Activated CD4-positive, CD25-positive, alpha-beta regulatory T cell treated with anti-CD3 and anti-CD28 coated beads, Interleukin-2, amount 50 U/mL, for 16 hours (primary cell): ENCODE measurements around the gene ETV1.

Source experiments
- DNase-seq: peaks from one replicate; pipeline ENCODE4 v3.0.0-alpha.2; 2020; ENCODE audit warnings: low read depth, low spot score

Gene ETV1

DNA sequence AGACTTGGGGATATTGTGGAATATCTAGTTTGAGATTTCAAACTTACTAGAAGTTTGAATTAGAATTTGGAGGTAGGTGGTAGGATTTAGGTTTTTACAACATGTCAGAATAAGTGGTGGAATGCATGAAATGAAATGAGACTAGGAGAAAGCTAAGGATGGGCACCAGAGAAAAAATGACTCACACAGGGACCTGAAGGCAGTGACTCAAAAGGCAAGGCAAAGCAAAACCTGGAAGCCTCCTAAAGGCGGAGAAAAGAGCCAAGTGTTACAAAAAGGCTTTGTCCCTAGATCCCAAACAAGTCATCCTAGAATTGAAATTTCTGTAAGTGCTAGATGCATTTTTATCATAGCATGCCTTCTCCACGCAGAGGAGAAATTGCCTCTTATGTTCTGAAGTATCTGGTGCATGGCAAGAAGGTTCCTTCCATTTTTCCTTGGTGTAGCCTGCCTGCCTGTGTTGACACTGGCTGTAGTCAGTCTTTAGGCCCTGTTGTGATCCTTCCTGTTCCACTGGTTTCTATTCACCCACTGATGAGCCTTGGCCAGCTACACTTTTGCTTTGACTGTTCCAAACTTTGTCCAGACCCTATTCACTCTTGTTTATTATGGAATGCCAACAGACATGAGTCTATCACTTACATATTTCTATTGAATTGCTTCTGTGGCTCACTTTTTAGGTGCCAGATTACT, 109.3 kb downstream of the ETV1 start:
- no peak for DNase-seq

DNA sequence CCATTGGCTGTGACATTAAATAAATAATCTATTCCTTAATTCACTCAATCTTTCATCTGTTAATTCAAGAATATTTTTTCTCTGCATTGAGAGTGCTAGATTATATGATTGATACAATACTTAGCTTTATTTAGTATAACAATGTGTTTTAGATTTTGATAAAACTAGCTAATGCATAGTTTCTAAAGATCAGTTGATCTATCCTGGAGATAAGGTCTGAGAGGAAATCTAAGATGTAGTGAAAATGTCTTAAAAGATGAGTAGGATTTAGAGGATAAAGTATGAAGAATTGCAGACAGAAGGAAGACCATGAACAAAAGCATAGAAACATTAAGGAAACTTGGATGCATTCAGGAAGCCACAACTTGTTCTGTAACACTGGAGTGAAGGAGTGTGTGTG, 110.3 kb downstream of the ETV1 start:
- no peak for DNase-seq

DNA sequence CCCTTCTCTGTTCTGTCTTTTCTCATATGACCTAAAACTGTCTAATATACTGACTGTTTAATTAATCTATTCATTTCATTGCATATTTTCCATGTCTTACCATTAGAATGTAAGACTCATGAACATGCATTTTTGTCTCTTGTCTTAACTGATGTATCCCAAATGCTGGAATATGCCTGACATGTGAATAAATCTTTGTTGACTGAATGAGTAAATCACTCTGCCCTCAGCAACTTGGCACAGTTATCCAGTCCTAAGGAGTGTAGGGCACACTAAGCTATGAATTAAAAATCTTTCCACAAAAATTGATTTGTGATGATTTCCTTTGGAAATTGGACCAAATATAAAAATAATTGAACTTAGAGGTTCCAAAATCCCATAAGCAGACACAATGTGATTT, 111.3 kb downstream of the ETV1 start:
- DNase-seq, result no peak

DNA sequence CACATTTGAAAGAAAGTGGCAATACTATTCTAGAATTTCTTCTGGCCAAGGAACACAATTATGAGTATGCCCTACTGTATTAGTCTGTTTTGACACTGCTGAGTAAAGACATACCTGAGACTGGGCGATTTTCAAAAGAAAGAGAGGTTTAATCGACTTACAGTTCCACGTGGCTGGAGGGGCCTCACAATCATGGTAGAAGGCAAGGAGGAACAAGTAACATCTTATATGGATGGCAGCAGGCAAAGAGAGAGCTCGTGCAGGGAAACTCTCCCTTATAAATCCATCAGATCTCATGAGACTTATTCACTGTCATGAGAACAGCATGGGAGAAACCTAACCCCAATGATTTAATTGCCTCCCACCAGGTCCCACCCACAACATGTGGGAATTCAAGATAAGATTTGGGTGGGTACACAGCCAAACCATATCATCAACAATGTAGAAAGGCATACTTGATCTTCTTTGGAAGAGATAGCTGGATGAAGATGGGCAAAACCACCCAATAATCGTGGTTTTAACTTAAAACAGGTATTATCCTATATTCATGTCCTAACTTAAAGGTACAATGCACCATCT, 113.9 kb downstream of the ETV1 start:
- no peak for DNase-seq

DNA sequence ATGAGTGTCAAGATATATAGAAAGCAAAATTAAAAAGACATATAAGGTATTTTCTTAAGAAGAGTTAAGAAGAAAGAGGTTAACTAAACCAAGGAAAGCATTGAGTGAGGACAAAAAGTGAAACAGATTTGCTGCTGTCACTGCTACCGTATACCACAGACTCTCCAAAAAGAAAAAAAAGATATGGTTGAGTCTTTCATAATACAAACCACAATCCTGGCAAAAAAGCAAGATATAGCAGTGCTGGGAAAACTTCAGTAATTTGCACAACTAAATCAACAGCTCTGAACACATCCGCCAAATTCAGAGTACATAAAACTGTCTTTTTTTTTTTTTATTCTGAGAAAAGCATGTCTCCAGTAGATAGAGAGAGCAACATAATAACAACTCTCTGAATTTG, 114.7 kb downstream of the ETV1 start:
- DNase-seq, result no peak

DNA sequence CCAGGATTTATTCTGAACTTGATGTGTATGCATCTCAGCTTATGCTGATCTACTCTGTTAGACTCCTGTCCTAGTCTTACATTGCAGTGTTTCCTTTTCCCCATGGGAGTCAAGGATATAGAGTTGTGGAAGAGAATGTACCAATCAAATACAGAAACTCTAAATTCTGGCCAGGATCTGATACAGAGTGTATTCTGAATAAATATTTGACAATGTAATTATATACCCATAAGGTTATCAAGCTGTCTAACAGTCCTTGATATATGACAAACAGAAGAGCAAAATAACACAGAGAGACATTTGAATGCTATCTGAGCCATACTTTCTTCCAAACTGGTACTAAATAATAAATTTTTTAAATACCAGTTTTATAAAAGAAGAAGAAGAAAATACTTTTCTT, 116.8 kb downstream of the ETV1 start:
- DNase-seq, result no peak

DNA sequence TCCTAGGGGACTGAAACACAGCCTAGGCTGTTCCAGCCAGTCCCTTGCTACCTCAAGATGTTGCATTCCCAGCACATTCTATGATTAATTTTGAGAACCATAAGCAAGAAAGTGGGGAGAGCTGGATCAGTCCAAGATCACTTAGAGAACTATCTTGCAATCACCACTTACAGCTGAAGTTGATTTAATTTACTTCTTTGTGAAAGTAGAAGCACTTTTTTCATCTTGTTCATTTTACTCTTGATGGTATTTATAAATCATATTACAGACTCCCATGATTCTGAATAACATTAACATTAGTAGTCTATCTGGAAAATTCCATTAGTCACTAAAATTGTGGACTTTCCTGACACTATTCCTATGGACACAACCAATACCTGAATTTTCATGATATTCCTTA, 118.5 kb downstream of the ETV1 start:
- no peak for DNase-seq

DNA sequence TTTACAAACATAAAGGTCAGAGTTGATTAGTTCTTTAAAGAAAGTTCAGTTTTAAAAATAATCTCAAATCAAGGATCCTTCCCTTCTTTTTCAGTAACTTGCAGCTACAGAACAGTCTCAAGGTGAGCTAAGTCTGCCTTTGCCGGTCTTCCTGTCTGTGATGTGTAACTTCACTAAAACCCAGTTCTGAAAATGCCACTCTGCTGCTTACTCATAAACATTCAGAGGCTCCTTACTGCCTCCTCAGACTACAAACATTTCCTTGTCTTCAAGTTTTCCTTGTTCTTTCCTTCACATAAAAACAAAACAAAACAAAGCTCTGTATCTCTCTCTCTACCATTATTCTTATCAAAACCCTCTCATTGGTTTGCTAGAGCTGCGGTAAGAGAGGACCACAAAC, 128.7 kb downstream of the ETV1 start:
- DNase-seq, result no peak

DNA sequence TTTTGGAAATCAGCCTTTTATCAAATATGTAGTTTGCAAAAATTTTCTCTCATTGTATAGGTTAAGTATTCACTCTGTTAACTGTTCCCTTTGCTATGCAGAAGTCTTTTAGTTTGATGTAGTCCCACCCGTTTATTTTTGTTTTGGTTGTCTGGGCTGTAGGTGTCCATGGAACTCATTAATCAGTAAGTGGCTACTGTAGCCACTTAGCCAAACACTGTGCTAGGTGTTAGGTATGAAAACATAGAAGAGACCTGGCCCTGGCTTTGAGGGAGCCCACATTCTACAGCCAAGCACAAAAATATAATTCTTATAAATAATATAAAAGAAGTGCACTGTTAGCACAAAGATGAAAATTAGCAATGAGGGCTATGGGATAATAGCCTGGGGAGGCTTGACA, 133.5 kb downstream of the ETV1 start:
- no peak for DNase-seq

DNA sequence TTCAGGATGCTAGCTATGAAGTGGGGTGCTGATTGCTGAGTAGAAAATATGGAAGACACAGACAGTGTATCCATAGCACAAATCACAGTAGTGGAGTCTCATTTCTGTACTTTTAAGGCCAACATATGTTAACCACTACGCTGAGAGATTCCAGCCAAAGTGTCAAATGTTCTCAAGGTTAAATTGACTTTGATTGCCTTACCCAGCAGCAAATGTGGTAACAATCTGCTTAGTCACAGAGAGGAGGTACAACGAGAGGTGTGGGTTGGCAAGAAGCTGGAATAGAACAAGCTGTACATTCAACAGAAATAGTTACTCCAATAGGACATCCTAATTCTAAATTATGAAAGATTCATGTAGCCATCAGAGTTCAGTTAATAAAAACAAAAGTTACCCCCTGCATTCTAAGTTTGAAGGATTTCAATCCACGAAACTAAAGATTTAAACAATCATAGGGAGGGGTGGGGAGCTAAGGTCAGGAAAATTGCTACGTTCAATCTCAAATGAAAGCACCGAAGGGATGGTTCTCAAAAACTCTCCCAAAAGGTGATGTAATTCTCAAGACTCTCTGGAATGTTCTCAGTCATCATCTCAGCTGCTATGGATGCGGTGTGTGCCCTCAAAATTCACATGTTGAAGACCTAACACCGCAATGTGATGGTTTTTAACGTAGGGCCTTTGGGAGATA, 137.0 kb downstream of the ETV1 start:
- no peak for DNase-seq

DNA sequence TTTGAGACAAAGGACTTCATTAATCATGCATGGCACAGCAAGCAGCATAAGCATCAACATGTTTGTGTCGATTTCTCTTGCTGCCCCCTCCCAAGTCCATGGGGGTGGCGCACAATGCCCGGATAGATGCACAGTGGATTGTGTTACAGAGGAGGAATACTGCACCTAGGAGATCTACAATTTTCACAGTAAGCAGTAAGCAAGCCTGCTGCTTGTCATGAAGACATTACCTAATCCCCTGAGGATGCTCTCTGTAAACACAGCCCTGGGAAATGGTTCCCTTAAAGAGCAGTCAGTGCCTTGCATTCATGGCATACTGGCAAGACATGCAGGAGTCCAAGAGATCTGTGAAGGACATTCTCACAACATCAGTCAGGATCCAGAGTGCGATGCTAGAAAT, 137.7 kb downstream of the ETV1 start:
- no peak for DNase-seq

DNA sequence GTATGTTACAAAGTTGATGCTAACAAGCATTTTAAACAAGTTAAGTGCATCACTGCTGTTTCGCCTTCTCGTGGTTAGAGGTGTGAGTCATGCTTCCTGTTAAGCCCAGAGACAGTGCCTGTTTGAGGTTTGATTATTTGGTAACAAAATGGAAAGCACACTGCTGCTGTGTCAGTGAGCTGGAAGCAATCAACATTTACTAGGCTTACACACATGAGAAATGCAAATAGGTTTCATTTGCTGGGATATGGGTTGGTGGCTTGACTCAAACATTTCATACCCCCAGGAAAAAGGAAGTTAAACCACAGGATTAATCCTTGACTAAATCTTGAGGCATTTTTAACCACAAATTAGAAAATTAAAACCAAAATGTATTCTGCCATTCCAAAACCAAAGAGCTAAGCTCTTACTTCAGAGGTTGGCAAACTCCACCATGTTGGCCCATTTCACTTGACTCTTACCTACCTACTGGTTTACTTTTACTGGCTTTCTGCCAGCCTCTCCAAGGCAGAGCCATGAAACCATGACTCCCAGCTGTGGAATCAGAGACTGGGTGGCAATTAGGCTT, 139.2 kb downstream of the ETV1 start:
- DNase-seq, result peak; percentile 15

DNA sequence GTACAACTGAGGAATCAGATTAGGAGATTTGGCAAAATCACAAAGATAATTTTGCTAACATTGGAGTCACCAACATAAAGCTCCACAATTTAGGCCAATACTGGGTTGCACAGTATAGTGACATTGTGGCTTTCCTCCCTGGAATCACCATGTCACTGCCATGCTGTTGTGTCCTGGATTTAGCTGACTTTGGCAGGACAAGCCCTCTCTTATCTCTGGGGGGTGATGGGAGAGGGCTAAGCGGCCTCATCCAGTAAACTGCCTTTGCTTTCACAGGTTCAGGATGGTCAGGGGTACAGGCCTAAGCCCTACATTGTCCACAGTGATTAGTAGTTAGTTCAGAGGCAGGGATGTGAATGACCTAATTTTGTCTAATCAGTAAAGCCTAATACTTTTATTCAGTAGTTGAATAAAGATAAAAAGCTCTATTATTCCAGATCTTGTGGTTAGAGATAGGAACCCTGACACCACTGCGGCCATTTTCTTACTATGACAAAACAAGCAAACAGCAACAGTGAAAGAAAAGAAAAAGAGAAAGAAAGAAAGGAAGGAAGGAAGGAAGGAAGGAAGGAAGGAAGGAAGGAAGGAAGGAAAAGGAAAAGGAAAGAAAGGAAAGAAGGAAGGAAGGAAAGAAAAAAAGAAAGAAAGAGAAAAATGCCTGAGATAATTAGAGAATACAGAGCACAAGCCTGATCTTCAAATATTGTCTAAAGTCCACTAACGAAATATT, 140.1 kb downstream of the ETV1 start:
- DNase-seq, result no peak

DNA sequence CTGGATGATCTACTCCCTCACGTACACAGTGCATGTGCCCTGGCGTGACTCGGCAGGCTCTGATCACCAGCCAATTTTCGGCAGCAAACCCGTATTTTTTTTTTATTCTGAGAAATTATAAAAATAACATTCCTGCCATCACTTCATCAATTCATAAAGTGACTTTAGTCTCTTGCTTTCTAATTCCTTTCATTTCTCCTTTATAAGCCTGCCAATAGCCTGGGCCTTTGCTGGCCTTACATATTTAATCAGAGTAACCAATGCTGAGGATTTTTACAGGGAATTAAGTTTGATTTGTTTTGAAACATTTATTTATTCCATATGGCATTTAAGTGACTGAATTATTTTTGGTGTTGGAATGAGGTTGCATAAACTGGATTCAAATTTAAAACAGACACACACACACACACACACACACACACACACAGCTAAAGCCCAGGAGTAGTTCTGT, 140.8 kb downstream of the ETV1 start:
- DNase-seq, result no peak

DNA sequence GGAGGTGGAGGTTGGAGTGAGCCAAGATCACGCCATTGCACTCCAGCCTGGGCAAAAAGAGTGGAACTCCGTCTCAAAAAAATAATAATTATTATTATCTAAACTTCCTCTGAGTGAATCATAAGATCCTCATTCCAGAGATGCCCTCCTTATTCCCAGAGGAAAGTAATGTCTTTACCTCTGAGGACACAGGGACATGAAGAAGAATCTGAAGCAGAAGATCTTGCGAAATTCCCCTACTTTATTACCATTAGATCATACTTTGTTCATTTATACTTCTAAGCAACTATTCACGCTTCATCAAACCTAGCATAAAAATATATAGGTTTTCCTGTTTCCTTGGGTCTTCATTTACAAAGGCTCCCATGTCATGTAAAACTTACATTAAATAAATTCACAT, 143.1 kb downstream of the ETV1 start:
- no peak for DNase-seq

DNA sequence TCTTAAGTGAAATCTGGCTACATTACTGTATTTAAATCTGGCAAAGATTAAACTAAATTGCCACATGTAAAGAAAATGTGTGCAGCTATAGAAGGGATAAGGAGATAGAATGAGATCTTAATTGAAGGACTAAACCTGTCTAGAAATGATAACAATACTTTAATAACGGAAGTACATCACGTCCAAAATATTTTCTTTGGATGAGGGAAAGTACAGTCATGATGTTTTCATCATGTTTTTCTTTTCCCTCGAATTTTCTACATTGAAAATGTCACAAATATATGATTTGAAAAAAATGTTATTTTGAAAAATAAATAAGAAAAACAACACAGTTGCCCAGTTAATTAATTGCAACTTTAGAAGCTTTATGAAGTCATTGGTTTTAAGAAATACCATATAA, 143.9 kb downstream of the ETV1 start:
- no peak for DNase-seq

DNA sequence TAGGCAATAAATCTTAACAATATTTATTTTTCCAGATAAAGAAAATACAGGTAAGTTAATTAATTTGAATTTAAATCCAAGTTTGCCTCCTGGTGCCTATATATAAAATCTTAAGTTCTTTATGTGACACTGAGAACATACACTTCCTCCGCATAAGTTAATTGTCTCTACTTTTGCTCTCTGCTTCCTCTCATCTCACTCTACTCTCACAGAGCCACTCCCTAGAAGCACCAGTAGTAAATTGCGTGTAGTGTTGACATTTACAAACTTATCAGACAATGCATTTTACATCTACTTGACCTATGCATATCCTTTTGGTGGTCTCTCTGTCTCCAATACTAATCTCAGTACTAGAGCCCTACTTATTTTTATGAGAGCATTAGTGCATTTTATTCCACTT, 144.5 kb downstream of the ETV1 start:
- no peak for DNase-seq

DNA sequence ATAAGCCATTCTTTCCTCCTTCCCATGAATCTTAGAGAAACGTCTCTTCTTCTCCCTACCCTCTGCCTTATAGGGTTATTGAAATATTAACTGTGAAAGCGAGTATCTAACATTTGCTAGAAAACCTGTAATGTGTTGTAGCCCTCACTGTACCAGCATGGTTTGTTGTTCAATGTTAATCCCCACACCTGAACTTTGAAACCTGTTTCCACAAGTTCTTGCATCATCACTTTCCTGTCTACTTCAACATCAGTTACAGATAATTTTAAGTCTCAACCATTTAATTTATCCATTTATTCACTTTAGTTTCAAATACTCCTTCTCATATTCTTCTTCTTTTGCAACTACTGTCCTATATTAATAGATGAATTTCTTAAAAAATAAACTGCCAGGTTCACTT, 148.2 kb downstream of the ETV1 start:
- no peak for DNase-seq
